ENCODE data around the gene MYL4. TPM values are rescaled to one million over a fixed set of nuclear protein-coding genes. Genes with fewer than 3 reads are reported as not detected.

Gene MYL4
- polyA plus RNA-seq, 4 donors, result 3.2 to 4.0 (median 3.6) TPM

GRCh38 chr17:47239619-47239966 lies 30.4 kb downstream of the MYL4 start:
- no peak for DNase-seq (ENCODE audit: low read depth in 4 of 4, low spot score in 3 of 4)

GRCh38 chr17:47239967-47240651 lies 31.0 kb downstream of the MYL4 start:
- DNase-seq (ENCODE audit: low read depth in 4 of 4, low spot score in 3 of 4), result no peak

- DNase-seq (ENCODE audit: low read depth in 4 of 4, low spot score in 3 of 4), result no peak
Measured at GRCh38 chr17:47240806-47241205, 31.7 kb downstream of the MYL4 start.

- DNase-seq (ENCODE audit: low read depth in 4 of 4, low spot score in 3 of 4), result no peak
Measured at GRCh38 chr17:47242648-47243047, 33.5 kb downstream of the MYL4 start.

- DNase-seq (ENCODE audit: low read depth in 4 of 4, low spot score in 3 of 4), result no peak
Measured at GRCh38 chr17:47243737-47244598, 34.8 kb downstream of the MYL4 start.

GRCh38 chr17:47244697-47245096 lies 35.5 kb downstream of the MYL4 start:
- DNase-seq (ENCODE audit: low read depth in 4 of 4, low spot score in 3 of 4), result no peak

- DNase-seq (ENCODE audit: low read depth in 4 of 4, low spot score in 3 of 4), result no peak
Measured at GRCh38 chr17:47246120-47246519, 37.0 kb downstream of the MYL4 start.

- DNase-seq (ENCODE audit: low read depth in 4 of 4, low spot score in 3 of 4), result no peak
Measured at GRCh38 chr17:47250855-47251254, 41.7 kb downstream of the MYL4 start.

GRCh38 chr17:47251421-47251940 lies 42.3 kb downstream of the MYL4 start:
- DNase-seq (ENCODE audit: low read depth in 4 of 4, low spot score in 3 of 4), result no peak

- DNase-seq (ENCODE audit: low read depth in 4 of 4, low spot score in 3 of 4), result no peak
Measured at GRCh38 chr17:47252209-47252608, 43.1 kb downstream of the MYL4 start.

GRCh38 chr17:47252766-47253512 lies 43.8 kb downstream of the MYL4 start:
- DNase-seq (ENCODE audit: low read depth in 4 of 4, low spot score in 3 of 4), result no peak

- DNase-seq (ENCODE audit: low read depth in 4 of 4, low spot score in 3 of 4), result no peak
Measured at GRCh38 chr17:47253541-47254402, 44.6 kb downstream of the MYL4 start, which contains the start of gene ITGB3. Gene ITGB3 (plus strand): TSS chr17:47253827. CDS start chr17:47253862, 35 bp downstream.

- no peak for DNase-seq (ENCODE audit: low read depth in 4 of 4, low spot score in 3 of 4)
Measured at GRCh38 chr17:47254403-47254943, 45.3 kb downstream of the MYL4 start.

GRCh38 chr17:47257651-47258339 lies 48.6 kb downstream of the MYL4 start:
- no peak for DNase-seq (ENCODE audit: low read depth in 4 of 4, low spot score in 3 of 4)

GRCh38 chr17:47262586-47262985 lies 53.4 kb downstream of the MYL4 start:
- DNase-seq (ENCODE audit: low read depth in 4 of 4, low spot score in 3 of 4), result no peak

GRCh38 chr17:47264166-47264565 lies 55.0 kb downstream of the MYL4 start:
- DNase-seq (ENCODE audit: low read depth in 4 of 4, low spot score in 3 of 4), result no peak

- DNase-seq (ENCODE audit: low read depth in 4 of 4, low spot score in 3 of 4), result no peak
Measured at GRCh38 chr17:47265983-47266541, 56.9 kb downstream of the MYL4 start.

GRCh38 chr17:47266782-47267181 lies 57.6 kb downstream of the MYL4 start:
- no peak for DNase-seq (ENCODE audit: low read depth in 4 of 4, low spot score in 3 of 4)

- DNase-seq (ENCODE audit: low read depth in 4 of 4, low spot score in 3 of 4), result no peak
Measured at GRCh38 chr17:47267354-47267828, 58.2 kb downstream of the MYL4 start.

Measured in right renal pelvis (tissue), 4 donors.